Adrenal gland (tissue), 12 donors: ENCODE data around the gene DCDC2. TPM values are rescaled to one million over a fixed set of nuclear protein-coding genes. Genes with fewer than 3 reads are reported as not detected.

Experiments
- DNase-seq, 7 donors: peaks; one replicate each; pipeline ENCODE4 v3.0.0-alpha.2; 2019 to 2020
- H3K27ac ChIP-seq, 5 donors: fragments of 200-600 bp; sonication (generic) in 4 of 5; 1 replicate in 3 of 5; 2 replicates in 2 of 5; pipeline versions ENCODE4 v1.5.1 to v1.8.0; 2016 to 2020; ENCODE audit warnings: mild to moderate bottlenecking in 1 of 5
- H3K27me3 ChIP-seq: fragments of 200-600 bp; 2 replicates; pipeline ENCODE4 v1.8.0; 2021
- H3K36me3 ChIP-seq, 2 donors: fragments of 200-600 bp; replicated peaks in 1 of 2; 1 replicate in 1 of 2; 2 replicates in 1 of 2; pipeline versions ENCODE4 v1.5.1 to v1.8.0; 2018 to 2022
- H3K4me1 ChIP-seq, 2 donors: fragments of 200-600 bp; replicated peaks in 1 of 2; 1 replicate in 1 of 2; 2 replicates in 1 of 2; pipeline versions ENCODE4 v1.5.1 to v1.8.0; 2018 to 2021
- H3K4me3 ChIP-seq, 4 donors: fragments of 200-600 bp; sonication (generic) in 3 of 4; one replicate each; pipeline ENCODE4 v1.5.1; 2016 to 2018
- H3K9me3 ChIP-seq, 3 donors: fragments of 200-600 bp; sonication (generic) in 1 of 3; replicated peaks in 1 of 3; 1 replicate in 2 of 3; 2 replicates in 1 of 3; pipeline versions ENCODE4 v1.5.1 to v1.8.0; 2016 to 2021
- POLR2A ChIP-seq, 2 donors: fragments of 450-650 bp; IDR thresholded peaks; one replicate each; pipeline ENCODE4 v1.6.1; 2017; ENCODE audit warnings: antibody characterized with exemption in 2 of 2, mild to moderate bottlenecking in 2 of 2, moderate library complexity in 1 of 2
- WGBS, 4 donors: extraction: QIAGEN DNeasy Blood & Tissue Kit in 2 of 4; methylation state at CpG; one replicate each; pipeline versions ENCODE4 v1.1.5 to v1.1.7; 2013 to 2017; 5-methylcytosine and 5-hydroxymethylcytosine counted together
- intact Hi-C, 2 donors: fragments of 100-400 bp; cut with DNase I; formaldehyde crosslinking; loops; one replicate each; pipeline versions ENCODE4 v1.14.1 to v1.15.0; 2022 to 2023
- polyA plus RNA-seq, 3 donors: library from polyadenylated mRNA; stranded (reverse); fragments of 200-250 nt in 2 of 3; fragments of 350-450 nt in 1 of 3; fragmentation: Illumina TruSeq in 1 of 3; extraction: RNeasy Lipid Tissue Mini Kit (QIAGEN cat#74804) in 1 of 3; gene quantifications; one replicate each; pipeline ENCODE4 v1.2.3, GENCODE V29; 2013 to 2014
- total RNA-seq, 9 donors: library from RNA; depleted of rRNA in 4 of 9; stranded (reverse); fragments of >200 nt in 4 of 9; fragments of 120-200 nt in 1 of 9; fragmentation: NEBNext Ultra II Directional in 1 of 9; extraction: Animal tissue kit (Norgen Biotek cat#: 25700) in 1 of 9; gene quantifications; one replicate each; pipeline versions ENCODE4 v1.1.0 to v1.2.4, GENCODE V29; 2013 to 2023
- TF ChIP-seq, protein P1 (sequence below), 6 experiments: fragments of 450-650 bp in 4 of 6; fragments of 200-600 bp in 2 of 6; sonication (generic) in 1 of 6; IDR thresholded peaks; 1 replicate in 5 of 6; 2 replicates in 1 of 6; pipeline versions ENCODE4 v1.5.1 to v1.8.0; 2016 to 2021; ENCODE audit warnings: antibody characterized with exemption in 6 of 6, mild to moderate bottlenecking in 2 of 6, moderate library complexity in 1 of 6
- donor health status: healthy with polysubstance abuse.
- donor health status: Bipolar disorder and iron deficiency.
- donor health status: DM: yes; HTN: yes; CAD: no.
- donor health status: DM: no; HTN: no; CAD: no.
- donor health status: DM: no; HTN: no; CAD: no.
- donor health status: DM: yes; HTN: yes; CAD: no.

Gene DCDC2
- total and polyA plus RNA-seq, 12 donors: 0.06 to 3.6 (median 1.0) TPM

DNA sequence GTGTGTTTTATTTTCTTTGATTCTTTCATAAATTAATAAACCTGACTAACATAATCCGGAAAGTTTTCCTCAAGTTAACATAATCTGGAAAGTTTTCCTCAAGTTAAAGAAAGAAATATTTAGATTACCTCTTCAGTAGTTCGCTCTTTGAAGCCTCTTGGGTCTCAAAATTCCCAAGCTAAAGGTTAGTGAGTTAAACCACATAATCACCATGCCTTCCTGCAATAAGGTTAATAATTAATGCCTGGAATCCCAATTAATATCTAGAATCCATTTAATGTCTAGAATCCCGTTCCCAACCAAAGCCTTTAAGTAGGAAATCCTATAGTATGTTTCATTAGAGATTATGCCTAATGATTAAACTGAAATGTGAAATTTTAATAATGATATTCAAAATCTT lies 12.9 kb downstream of the DCDC2 start:
- Histone ChIP-seq H3K27ac (no peak overlapping the region), H3K4me1 (no peaks in the 10 kb centered on the region), H3K27me3 (no peaks in the 10 kb centered on the region), H3K36me3 (no peaks in the 10 kb centered on the region), H3K4me3 (no peak overlapping the region), H3K9me3 (no peaks in the 10 kb centered on the region)
- TF ChIP-seq POLR2A (IDR thresholded peaks at IDR 0.05): no peak
- TF ChIP-seq, protein P1, sequence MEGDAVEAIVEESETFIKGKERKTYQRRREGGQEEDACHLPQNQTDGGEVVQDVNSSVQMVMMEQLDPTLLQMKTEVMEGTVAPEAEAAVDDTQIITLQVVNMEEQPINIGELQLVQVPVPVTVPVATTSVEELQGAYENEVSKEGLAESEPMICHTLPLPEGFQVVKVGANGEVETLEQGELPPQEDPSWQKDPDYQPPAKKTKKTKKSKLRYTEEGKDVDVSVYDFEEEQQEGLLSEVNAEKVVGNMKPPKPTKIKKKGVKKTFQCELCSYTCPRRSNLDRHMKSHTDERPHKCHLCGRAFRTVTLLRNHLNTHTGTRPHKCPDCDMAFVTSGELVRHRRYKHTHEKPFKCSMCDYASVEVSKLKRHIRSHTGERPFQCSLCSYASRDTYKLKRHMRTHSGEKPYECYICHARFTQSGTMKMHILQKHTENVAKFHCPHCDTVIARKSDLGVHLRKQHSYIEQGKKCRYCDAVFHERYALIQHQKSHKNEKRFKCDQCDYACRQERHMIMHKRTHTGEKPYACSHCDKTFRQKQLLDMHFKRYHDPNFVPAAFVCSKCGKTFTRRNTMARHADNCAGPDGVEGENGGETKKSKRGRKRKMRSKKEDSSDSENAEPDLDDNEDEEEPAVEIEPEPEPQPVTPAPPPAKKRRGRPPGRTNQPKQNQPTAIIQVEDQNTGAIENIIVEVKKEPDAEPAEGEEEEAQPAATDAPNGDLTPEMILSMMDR (IDR thresholded peaks at IDR 0.05): no peak
- intact Hi-C loops: no loop called here
- WGBS, 4 donors: 63 to 90% (median 77%) methylated on average over 3 of the region's 3 CpGs
- DNase-seq: no peak

DNA sequence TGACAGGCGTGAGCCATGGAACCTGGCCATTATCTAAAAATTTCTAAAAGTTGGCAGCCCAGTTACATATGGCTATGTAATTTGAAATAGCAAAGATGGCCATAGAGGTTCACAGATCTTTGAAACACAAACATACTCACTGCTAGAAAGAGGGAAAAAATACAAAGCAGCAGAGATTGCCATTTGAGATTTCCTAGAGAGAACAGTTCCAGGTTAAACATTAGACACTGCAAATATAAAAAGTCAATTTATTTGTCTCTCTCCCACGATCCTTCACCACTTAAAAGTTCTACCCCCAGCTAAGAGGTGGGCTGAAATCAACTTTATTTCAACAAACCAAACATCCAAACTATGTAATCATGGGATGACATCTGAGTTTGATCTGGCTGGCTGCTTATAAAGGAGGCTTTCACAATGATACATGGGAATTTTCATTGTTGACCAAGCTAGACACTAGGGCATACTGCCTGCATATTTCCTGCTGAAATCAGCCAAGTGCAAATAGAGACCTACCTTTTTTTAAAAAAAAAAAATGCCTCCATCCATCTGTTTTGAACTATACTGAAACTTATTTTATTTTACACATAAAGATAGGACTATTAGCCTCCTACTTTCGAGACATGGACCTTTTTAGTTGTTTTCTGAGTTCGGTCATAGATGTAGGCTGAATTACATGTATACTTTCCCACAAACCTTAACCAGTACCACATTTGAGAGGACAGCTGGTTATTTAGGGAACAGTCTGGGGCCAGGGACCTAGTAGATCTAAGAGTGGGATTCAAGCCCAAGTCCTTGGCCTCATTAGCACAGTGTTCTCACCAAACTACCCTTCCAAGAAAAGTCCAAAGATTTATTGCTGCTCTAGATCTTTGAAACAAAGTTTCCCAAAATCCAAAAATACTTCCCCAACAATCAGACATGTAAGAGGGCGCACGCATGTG lies 16.6 kb downstream of the DCDC2 start:
- H3K36me3 ChIP-seq: no peaks in the 10 kb centered on the region
- intact Hi-C loops: no loop called here
- H3K4me1 ChIP-seq: no peaks in the 10 kb centered on the region
- TF ChIP-seq POLR2A (IDR thresholded peaks at IDR 0.05): no peak
- TF ChIP-seq, protein P1 (IDR thresholded peaks at IDR 0.05): no peak
- H3K4me3 ChIP-seq: no peak overlapping the region
- DNase-seq: no peak
- WGBS, 4 donors: 59 to 64% (median 61%) methylated on average over 6 of the region's 6 CpGs
- no peaks in the 10 kb centered on the region for H3K27me3 ChIP-seq
- no peaks in the 10 kb centered on the region for H3K9me3 ChIP-seq
- no peak overlapping the region for H3K27ac ChIP-seq

DNA sequence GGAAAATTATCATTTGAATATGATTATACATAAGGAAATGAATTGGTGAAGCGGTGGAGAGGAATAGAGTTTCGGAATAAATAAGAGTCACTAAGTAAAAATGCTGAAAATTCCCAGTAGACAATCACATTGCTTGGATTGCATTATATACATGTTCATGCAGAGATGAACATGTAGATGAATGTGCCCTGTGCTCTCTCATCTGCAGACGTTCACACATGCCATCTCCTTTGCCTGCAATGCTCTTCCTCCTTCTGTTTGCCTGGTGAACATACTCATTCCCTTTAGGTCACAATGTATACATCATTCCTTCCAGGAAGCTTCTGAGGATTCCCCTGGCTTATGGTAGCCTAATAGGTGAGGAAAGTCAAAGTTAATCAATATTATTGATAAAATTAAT lies 17.9 kb downstream of the DCDC2 start:
- intact Hi-C loops: no loop called here
- no peak overlapping the region for H3K27ac ChIP-seq
- H3K4me1 ChIP-seq: no peaks in the 10 kb centered on the region

DNA sequence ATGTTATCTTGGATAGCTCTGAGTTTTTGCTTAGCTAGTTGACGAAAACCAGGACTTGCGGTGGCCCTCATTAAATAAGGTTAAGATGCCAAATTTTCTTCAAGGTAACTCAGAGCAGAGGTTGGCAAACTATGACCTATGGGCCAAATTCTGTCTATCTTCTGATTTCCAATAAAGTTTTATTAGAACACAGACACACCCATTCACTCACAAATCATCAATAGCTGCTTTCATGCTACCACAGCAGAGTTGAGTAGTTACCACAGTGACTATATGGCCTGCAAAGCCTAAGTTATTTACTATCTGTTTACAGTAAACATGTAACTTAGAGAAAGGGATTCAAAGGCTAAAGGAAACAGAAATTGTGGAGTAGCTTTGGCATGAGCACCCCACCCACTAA lies 23.6 kb downstream of the DCDC2 start:
- intact Hi-C loops: no loop called here
- no peaks in the 10 kb centered on the region for H3K4me1 ChIP-seq
- 86 to 98% (median 89%) methylated on average over 2 of the region's 2 CpGs for WGBS, 4 donors
- H3K9me3 ChIP-seq: no peaks in the 10 kb centered on the region
- no peaks in the 10 kb centered on the region for H3K36me3 ChIP-seq
- no peaks in the 10 kb centered on the region for H3K27me3 ChIP-seq
- no peak overlapping the region for H3K27ac ChIP-seq
- no peak overlapping the region for H3K4me3 ChIP-seq
- TF ChIP-seq POLR2A (IDR thresholded peaks at IDR 0.05): no peak
- TF ChIP-seq, protein P1 (IDR thresholded peaks at IDR 0.05): no peak
- no peak for DNase-seq

More for the DNA sequence above, 17.9 kb downstream of the DCDC2 start:
- Histone ChIP-seq H3K36me3 (no peaks in the 10 kb centered on the region), H3K9me3 (no peaks in the 10 kb centered on the region), H3K27me3 (no peaks in the 10 kb centered on the region), H3K4me3 (no peak overlapping the region)
- DNase-seq: no peak
- WGBS, 4 donors: 57 to 78% (median 66%) methylated on average over 3 of the region's 3 CpGs
- TF ChIP-seq, protein P1 (IDR thresholded peaks at IDR 0.05): no peak
- TF ChIP-seq POLR2A (IDR thresholded peaks at IDR 0.05): no peak
